Neural cell (in vitro differentiated cells): ENCODE measurements around the gene C1QTNF1.

ENCODE experiments used
- CTCF ChIP-seq: fragments of 450-650 bp; IDR thresholded peaks from 2 replicates; pipeline ENCODE4 v1.5.1; 2014; ENCODE audit warnings: antibody characterized with exemption, mild to moderate bottlenecking, moderate library complexity; ENCODE audit not compliant: poor library complexity, severe bottlenecking
- EP300 ChIP-seq: fragments of 450-650 bp; conservative IDR thresholded peaks from 2 replicates; pipeline ENCODE4 v1.6.1; 2014; ENCODE audit warnings: antibody characterized with exemption, mild to moderate bottlenecking, moderate library complexity; ENCODE audit not compliant: poor library complexity, severe bottlenecking
- EZH2 ChIP-seq: fragments of 200-600, 300-800 bp; shearing (Covaris generic), sonication (generic); IDR thresholded peaks from 2 replicates; pipeline ENCODE4 v1.6.1; 2014; ENCODE audit warnings: antibody characterized with exemption, low read length, borderline replicate concordance, mild to moderate bottlenecking; ENCODE audit not compliant: insufficient read depth, poor library complexity, severe bottlenecking
- MXI1 ChIP-seq: fragments of 450-650 bp; conservative IDR thresholded peaks from 2 replicates; pipeline ENCODE4 v1.6.1; 2014; ENCODE audit warnings: antibody characterized with exemption, mild to moderate bottlenecking; ENCODE audit not compliant: poor library complexity, severe bottlenecking
- POLR2AphosphoS5 ChIP-seq: IDR thresholded peaks from 2 replicates; pipeline ENCODE4 v1.6.1; 2012
- RAD21 ChIP-seq: fragments of 450-650 bp; conservative IDR thresholded peaks from 2 replicates; pipeline ENCODE4 v1.6.1; 2014; ENCODE audit warnings: antibody characterized with exemption, mild to moderate bottlenecking, moderate library complexity
- REST ChIP-seq: IDR thresholded peaks from 2 replicates; pipeline ENCODE4 v1.6.1; 2012; ENCODE audit warnings: borderline replicate concordance

GRCh38 chr17:78995761-78996451 lies 28.1 kb upstream of the C1QTNF1 start:
- TF ChIP-seq EZH2 (no peak), CTCF (no peak), POLR2AphosphoS5 (no peak), REST (no peak), EP300 (no peak), RAD21 (no peak), MXI1 (no peak)
